Measurements from ENCODE around the gene NDUFS1. TPM values are rescaled to one million over a fixed set of nuclear protein-coding genes. Genes with fewer than 3 reads are reported as not detected.

NDUFS1 gene
- polyA plus RNA-seq, 1 donor from 2014 or later = 113 TPM

- Histone ChIP-seq H3K27me3 (ENCODE audit: insufficient read depth, low read depth, low read length) (no peaks in the 10 kb centered on the region), H4K20me1 (ENCODE audit: insufficient read depth) (no peaks in the 10 kb centered on the region), H3K9me3 (ENCODE audit: low read length) (no peaks in the 10 kb centered on the region), H3F3A (ENCODE audit: insufficient read depth, low read length, poor library complexity, severe bottlenecking) (no peaks in the 10 kb centered on the region), H3K79me2 (replicated peaks; ENCODE audit: insufficient read depth, low read length) (peaks cover 69% of the 10 kb centered on the region), H2AFZ (ENCODE audit: low read depth, low read length) (peak overlapping the region; percentile 76), H3K9me2 (ENCODE audit: insufficient read depth, low read length) (no peaks in the 10 kb centered on the region), H3K27ac (ENCODE audit: low read length) (peak overlapping the region; percentile 54), H3K4me3 (ENCODE audit: low read length) (peak overlapping the region; percentile 83), H3K4me2 (ENCODE audit: low read length) (peak overlapping the region; percentile 98), H3K36me3 (ENCODE audit: insufficient read depth, low read length) (no peaks in the 10 kb centered on the region), H3K9ac (ENCODE audit: low read length) (peak overlapping the region; percentile 98)
- TF ChIP-seq EZH2 (IDR thresholded peaks at IDR 0.05; ENCODE audit: borderline replicate concordance, insufficient read depth, low read length, poor library complexity, severe bottlenecking) (no peak), RAD21 (conservative IDR thresholded peaks at IDR 0.05) (no peak), TAF1 (IDR thresholded peaks at IDR 0.05; ENCODE audit: low read depth) (no peak), CTCF (IDR thresholded peaks at IDR 0.05; ENCODE audit: poor library complexity, severe bottlenecking) (no peak), EP300 (conservative IDR thresholded peaks at IDR 0.05; ENCODE audit: poor library complexity, severe bottlenecking) (no peak), SMC3 (conservative IDR thresholded peaks at IDR 0.05; ENCODE audit: poor library complexity) (no peak), MXI1 (conservative IDR thresholded peaks at IDR 0.05; ENCODE audit: poor library complexity, severe bottlenecking) (no peak), POLR2AphosphoS5 (IDR thresholded peaks at IDR 0.05) (no peak)
- TF ChIP-seq, protein P1, sequence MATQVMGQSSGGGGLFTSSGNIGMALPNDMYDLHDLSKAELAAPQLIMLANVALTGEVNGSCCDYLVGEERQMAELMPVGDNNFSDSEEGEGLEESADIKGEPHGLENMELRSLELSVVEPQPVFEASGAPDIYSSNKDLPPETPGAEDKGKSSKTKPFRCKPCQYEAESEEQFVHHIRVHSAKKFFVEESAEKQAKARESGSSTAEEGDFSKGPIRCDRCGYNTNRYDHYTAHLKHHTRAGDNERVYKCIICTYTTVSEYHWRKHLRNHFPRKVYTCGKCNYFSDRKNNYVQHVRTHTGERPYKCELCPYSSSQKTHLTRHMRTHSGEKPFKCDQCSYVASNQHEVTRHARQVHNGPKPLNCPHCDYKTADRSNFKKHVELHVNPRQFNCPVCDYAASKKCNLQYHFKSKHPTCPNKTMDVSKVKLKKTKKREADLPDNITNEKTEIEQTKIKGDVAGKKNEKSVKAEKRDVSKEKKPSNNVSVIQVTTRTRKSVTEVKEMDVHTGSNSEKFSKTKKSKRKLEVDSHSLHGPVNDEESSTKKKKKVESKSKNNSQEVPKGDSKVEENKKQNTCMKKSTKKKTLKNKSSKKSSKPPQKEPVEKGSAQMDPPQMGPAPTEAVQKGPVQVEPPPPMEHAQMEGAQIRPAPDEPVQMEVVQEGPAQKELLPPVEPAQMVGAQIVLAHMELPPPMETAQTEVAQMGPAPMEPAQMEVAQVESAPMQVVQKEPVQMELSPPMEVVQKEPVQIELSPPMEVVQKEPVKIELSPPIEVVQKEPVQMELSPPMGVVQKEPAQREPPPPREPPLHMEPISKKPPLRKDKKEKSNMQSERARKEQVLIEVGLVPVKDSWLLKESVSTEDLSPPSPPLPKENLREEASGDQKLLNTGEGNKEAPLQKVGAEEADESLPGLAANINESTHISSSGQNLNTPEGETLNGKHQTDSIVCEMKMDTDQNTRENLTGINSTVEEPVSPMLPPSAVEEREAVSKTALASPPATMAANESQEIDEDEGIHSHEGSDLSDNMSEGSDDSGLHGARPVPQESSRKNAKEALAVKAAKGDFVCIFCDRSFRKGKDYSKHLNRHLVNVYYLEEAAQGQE (IDR thresholded peaks at IDR 0.05; ENCODE audit: borderline replicate concordance) = no peak
These were observed 75.4 kb downstream of the NDUFS1 start for GRCh38 chr2:206083602-206084438.

DNA sequence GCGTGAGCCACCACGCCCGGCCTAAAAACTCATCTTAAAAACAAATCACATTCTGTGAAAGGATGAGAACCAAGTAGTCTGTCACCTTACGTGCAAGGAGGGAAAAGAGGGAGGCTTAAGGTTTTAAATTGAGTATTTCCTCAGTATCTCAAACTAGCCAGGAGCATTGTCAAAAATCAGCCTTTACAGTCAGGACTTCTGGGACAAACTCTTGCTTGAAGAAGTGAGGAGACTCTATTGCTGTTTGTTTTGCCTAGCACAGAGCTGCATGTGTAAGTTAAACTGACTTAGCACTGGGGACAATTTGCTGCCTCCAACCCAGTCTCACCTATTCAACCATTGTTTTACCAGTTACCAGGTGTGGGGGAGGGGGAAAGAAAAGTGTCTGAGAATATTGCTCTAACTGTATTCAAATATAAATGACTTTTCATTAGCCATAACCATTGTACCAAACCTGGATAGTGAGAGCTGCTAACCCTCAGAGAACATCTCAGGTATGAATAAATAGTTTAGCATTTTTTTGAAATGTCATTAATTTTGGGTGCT is 76.9 kb downstream of the NDUFS1 start:
- H3K36me3 ChIP-seq (ENCODE audit: insufficient read depth, low read length) = no peaks in the 10 kb centered on the region
- H3F3A ChIP-seq (ENCODE audit: insufficient read depth, low read length, poor library complexity, severe bottlenecking) = no peaks in the 10 kb centered on the region
- H3K79me2 ChIP-seq (replicated peaks; ENCODE audit: insufficient read depth, low read length) = peaks cover 60% of the 10 kb centered on the region
- no peak overlapping the region for H3K27ac ChIP-seq (ENCODE audit: low read length)
- H3K9me3 ChIP-seq (ENCODE audit: low read length) = no peaks in the 10 kb centered on the region
- no peak overlapping the region for H3K9ac ChIP-seq (ENCODE audit: low read length)
- H2AFZ ChIP-seq (ENCODE audit: low read depth, low read length) = no peak overlapping the region
- H3K9me2 ChIP-seq (ENCODE audit: insufficient read depth, low read length) = no peaks in the 10 kb centered on the region
- no peak for TF ChIP-seq CTCF (IDR thresholded peaks at IDR 0.05; ENCODE audit: poor library complexity, severe bottlenecking)
- no peak for TF ChIP-seq POLR2AphosphoS5 (IDR thresholded peaks at IDR 0.05)
- TF ChIP-seq TAF1 (IDR thresholded peaks at IDR 0.05; ENCODE audit: low read depth) = no peak
- TF ChIP-seq EP300 (conservative IDR thresholded peaks at IDR 0.05; ENCODE audit: poor library complexity, severe bottlenecking) = no peak
- TF ChIP-seq EZH2 (IDR thresholded peaks at IDR 0.05; ENCODE audit: borderline replicate concordance, insufficient read depth, low read length, poor library complexity, severe bottlenecking) = no peak
- TF ChIP-seq SMC3 (conservative IDR thresholded peaks at IDR 0.05; ENCODE audit: poor library complexity) = no peak
- no peak for TF ChIP-seq RAD21 (conservative IDR thresholded peaks at IDR 0.05)
- TF ChIP-seq, protein P1 (IDR thresholded peaks at IDR 0.05; ENCODE audit: borderline replicate concordance) = no peak
- no peak for TF ChIP-seq MXI1 (conservative IDR thresholded peaks at IDR 0.05; ENCODE audit: poor library complexity, severe bottlenecking)
- no peak overlapping the region for H3K4me2 ChIP-seq (ENCODE audit: low read length)
- H4K20me1 ChIP-seq (ENCODE audit: insufficient read depth) = no peaks in the 10 kb centered on the region
- no peak overlapping the region for H3K4me3 ChIP-seq (ENCODE audit: low read length)
- H3K27me3 ChIP-seq (ENCODE audit: insufficient read depth, low read depth, low read length) = no peaks in the 10 kb centered on the region
